ENCODE results near the gene MICAL3.
A peak's percentile ranks its signal among the peaks of the same experiment; 100 is the strongest.
"Not testable (repeated sequence)": the region's sequence is repeated elsewhere in the genome, so short reads cannot be mapped to it uniquely, and the experiment has no call there.

MICAL3 gene

GRCh38 chr22:18060646-18061620 is 36.6 kb upstream of the MICAL3 start:
- no peak for DNase-seq
- in situ Hi-C loops (cut with MboI; ENCODE audit: low pct_unique_long_range_greater_than_20kb, low sequenced_read_pairs) = no loop called here

DNA sequence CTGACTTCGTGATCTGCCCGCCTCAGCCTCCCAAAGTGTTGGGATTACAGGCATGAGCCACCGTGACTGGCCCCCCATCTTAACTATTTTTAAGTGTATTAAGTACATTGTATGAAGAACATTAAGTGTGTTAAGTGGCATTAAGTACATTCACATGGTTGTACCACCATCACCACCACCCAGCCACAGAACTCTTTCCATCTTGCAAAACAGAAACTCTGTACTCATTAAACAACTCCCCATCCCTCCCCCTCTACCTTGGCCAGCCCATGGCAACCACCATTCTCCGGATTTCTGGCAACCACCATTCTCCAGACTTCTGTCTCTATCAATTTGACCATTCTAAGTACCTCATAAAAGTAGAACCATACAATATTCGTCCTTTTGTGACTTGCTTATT is 35.6 kb upstream of the MICAL3 start:
- in situ Hi-C loops (cut with MboI; ENCODE audit: low pct_unique_long_range_greater_than_20kb, low sequenced_read_pairs) = no loop called here
- DNase-seq = no peak

GRCh38 chr22:18059473-18059872 is 35.1 kb upstream of the MICAL3 start:
- in situ Hi-C loops (cut with MboI; ENCODE audit: low pct_unique_long_range_greater_than_20kb, low sequenced_read_pairs) = no loop called here
- no peak for DNase-seq

- DNase-seq = no peak
- in situ Hi-C loops (cut with MboI; ENCODE audit: low pct_unique_long_range_greater_than_20kb, low sequenced_read_pairs) = no loop called here
These were observed 34.7 kb upstream of the MICAL3 start for GRCh38 chr22:18059094-18059417.

- no peak for DNase-seq
- in situ Hi-C loops (cut with MboI; ENCODE audit: low pct_unique_long_range_greater_than_20kb, low sequenced_read_pairs) = no loop called here
These were observed 34.2 kb upstream of the MICAL3 start for GRCh38 chr22:18058371-18059093.

- DNase-seq = peak; percentile 18
- in situ Hi-C loops (cut with MboI; ENCODE audit: low pct_unique_long_range_greater_than_20kb, low sequenced_read_pairs) = no loop called here
These were observed 33.3 kb upstream of the MICAL3 start for GRCh38 chr22:18057568-18058209.

GRCh38 chr22:18056807-18057474 is 32.6 kb upstream of the MICAL3 start:
- in situ Hi-C loops (cut with MboI; ENCODE audit: low pct_unique_long_range_greater_than_20kb, low sequenced_read_pairs) = no loop called here
- DNase-seq = no peak

DNA sequence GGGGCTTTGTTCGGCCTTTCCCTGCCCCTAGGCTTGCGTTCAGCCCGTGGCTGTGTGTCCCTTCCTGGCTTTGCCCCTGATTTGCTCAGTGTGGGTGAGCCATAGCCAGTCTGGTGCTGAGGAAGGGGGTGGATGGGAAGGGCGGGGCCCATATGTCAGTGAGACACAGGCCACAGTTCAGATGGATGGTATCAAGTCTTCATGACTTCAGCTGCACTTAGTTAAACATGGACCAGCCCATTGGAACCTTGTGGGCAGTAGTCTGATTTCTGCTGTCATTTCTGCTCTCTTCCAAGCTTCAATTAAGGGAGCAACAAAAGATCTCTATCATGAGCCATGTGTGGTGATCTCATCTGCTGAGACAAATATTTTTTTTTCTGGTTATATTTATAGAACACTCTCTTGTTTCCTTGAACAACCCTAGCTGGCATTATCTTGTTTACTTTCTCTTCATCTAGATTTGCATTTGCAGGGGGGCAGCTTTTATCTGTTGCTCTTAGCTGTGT is 31.9 kb upstream of the MICAL3 start:
- in situ Hi-C loops (cut with MboI; ENCODE audit: low pct_unique_long_range_greater_than_20kb, low sequenced_read_pairs) = no loop called here
- DNase-seq = no peak

GRCh38 chr22:18055619-18056160 is 31.3 kb upstream of the MICAL3 start:
- in situ Hi-C loops (cut with MboI; ENCODE audit: low pct_unique_long_range_greater_than_20kb, low sequenced_read_pairs) = no loop called here
- no peak for DNase-seq

DNA sequence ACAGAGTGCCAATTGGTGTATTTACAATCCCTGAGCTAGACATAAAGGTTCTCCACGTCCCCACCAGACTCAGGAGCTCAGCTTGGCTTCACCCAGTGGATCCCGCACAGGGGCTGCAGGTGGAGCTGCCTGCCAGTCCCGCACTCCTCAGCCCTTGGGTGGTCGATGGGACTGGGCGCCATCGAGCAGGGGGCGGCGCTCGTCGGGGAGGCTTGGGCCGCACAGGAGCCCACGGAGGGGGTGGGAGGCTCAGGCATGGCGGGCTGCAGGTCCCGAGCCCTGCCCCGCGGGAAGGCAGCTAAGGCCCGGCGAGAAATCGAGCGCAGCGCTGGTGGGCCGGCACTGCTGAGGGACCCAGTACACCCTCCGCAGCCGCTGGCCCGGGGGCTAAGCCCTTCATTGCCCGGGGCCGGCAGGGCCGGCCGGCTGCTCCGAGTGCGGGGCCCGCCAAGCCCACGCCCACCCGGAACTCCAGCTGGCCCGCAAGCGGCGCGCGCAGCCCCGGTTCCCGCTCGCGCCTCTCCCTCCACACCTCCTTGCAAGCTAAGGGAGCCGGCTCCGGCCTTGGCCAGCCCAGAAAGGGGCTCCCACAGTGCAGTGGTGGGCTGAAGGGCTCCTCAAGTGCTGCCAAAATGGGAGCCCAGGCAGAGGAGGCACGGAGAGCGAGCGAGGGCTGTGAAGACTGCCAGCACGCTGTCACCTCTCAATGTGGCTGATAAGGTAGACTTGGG is 29.0 kb upstream of the MICAL3 start:
- DNase-seq; in situ Hi-C loops (cut with MboI; ENCODE audit: low pct_unique_long_range_greater_than_20kb, low sequenced_read_pairs): not testable (repeated sequence)

DNA sequence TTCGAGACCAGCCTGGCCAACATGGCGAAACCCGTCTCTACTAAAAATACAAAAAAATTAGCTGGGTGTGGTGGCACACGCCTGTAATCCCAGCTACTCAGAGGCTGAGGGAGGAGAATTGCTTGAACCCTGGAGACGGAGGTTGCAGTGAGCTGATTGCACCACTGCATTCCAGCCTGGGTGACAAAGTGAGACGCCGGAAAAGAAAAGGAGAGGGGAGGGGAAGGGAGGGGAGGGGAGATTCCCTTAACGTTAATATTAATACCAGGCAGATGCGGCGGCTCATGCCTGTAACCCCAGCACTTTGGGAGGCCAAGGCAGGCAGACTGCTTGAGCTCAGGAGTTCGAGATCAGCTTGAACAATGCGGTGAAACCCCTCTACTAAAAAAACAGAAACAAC is 26.8 kb upstream of the MICAL3 start:
- DNase-seq; in situ Hi-C loops (cut with MboI; ENCODE audit: low pct_unique_long_range_greater_than_20kb, low sequenced_read_pairs): not testable (repeated sequence)

DNA sequence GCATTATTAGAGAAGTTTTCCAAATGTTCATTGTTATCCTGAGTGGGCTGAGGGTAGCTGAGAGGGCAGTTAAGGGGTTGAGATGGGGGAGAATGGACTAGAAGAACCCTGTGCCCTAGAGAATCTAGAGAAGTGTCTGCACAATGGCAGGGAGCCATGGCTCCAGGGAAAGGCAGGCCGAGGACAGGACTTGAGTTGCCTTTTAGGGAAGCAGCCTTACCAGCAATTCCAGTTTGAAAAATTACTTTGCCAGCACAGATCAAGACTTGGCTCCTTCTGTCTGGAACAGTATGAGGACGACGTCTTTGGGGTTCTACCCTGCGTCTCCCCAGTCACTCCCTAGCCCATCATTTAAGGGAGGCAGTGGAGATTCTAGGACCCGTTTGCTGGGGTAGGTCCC is 25.7 kb upstream of the MICAL3 start:
- in situ Hi-C loops (cut with MboI; ENCODE audit: low pct_unique_long_range_greater_than_20kb, low sequenced_read_pairs) = no loop called here
- DNase-seq = no peak

DNA sequence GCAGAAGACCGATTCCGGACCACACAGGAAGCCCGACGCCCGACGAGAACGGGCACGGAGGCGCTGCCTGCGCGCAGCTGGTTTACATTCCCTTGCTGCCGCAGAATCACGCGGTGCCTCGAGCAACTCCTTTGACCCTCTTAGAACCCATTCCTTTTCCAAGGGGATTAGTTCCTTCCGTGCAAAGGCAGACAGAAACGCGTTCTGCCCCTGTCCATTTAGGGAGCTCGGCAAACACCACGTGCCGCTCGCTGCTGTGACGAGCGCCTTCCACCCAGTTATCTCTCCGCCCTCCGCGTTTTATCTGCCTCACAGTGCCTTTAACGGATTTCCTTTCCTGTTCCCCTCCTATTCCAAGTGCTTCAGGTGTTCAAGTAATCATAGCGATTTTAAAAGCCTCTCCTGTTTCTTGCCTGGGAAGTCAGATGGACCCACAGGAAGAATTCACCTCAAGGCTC is 24.1 kb upstream of the MICAL3 start:
- in situ Hi-C loops (cut with MboI; ENCODE audit: low pct_unique_long_range_greater_than_20kb, low sequenced_read_pairs) = no loop called here
- peak; percentile 47 for DNase-seq

DNA sequence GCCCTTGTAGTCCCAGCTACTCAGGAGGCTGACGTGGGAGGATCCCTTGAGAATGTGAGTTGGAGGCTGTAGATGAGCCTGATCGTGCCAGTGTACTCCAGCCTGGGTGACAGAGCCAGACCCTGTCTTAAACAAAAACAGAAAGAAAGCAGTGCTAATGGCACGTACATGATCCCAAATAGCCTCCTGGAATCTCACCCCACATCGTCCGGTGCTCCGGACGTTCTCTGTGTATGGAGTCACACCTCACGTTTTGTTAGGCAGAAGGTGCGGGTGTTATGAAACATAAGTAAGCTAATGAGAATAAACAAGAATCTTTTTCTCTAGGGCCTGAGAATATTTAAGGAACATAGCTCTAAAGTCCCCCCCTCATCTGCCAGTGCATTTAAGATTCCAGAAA is 23.7 kb upstream of the MICAL3 start:
- DNase-seq = no peak
- in situ Hi-C loops (cut with MboI; ENCODE audit: low pct_unique_long_range_greater_than_20kb, low sequenced_read_pairs) = no loop called here

DNA sequence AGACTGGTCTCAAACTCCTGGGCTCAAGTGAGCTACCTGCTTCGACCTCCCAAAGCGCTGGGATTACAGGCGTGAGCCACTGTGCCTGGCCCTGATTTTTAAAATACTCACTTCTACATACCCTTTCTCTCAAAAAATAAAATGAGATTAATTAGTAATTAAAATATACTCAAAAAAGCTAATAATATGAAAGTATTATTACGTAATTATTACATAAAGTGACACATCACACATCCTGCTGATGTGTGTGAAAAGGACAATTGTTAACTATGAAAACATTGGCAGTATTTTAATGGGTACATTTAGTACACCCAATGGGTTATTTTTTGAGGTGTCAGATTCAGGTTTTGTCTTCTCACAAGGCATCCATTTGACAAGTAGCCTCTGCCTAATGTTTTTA is 21.4 kb upstream of the MICAL3 start:
- in situ Hi-C loops (cut with MboI; ENCODE audit: low pct_unique_long_range_greater_than_20kb, low sequenced_read_pairs) = no loop called here
- DNase-seq = no peak

DNA sequence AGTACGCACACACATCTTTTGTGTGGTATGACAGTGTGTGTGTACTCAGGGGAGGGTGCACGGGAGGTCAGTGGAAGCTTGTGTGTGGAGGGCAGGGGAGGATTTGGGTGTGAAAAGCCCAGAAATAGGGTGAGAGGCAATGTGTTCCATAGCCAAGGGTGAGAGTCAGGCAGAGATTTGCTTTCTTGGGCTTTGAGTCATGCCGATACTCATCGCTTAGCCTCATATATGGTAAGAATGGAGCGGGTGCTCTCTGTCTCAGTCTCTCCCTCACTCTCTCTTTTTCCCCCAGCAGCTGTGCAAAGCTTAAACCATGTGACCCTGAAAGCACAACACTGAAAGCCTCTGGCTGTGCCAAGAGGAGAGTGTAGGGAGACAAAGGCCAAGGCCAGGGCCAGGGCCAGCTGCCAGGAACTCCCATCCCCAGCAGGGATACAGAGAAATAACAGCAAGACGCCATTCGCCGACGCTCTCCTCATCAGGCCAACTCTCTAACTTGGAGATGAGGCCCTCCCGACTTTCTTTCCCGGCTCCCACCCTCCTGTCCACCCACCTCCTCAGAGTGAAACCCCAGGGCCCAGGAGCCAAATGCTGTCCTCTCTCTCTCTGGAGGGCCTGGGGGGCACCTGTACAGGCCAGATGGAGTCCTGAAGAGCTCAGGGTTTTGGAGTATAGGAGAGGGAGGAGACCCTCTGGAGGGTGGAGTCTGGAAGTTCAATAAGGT is 20.3 kb upstream of the MICAL3 start:
- in situ Hi-C loops (cut with MboI; ENCODE audit: low pct_unique_long_range_greater_than_20kb, low sequenced_read_pairs) = no loop called here
- DNase-seq = no peak

DNA sequence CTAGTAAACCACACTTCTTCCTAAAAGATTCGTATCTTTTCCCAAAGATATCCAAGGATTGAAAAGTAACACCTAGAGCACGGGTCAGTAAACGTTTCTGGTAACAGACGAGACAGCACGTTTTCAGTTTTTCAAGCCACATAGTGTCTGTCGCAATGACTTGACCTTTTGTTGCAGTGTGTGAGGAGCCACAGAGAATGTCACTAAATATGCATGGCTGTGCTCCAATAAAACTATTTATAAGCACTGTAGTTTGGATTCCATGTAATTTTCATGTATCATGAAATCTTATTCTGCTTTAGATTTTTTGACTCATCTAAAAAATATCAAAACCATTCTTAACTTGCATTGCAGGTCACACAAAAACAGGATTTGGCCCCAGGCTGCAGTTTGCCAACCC is 18.3 kb upstream of the MICAL3 start:
- in situ Hi-C loops (cut with MboI; ENCODE audit: low pct_unique_long_range_greater_than_20kb, low sequenced_read_pairs) = no loop called here
- DNase-seq = no peak

DNA sequence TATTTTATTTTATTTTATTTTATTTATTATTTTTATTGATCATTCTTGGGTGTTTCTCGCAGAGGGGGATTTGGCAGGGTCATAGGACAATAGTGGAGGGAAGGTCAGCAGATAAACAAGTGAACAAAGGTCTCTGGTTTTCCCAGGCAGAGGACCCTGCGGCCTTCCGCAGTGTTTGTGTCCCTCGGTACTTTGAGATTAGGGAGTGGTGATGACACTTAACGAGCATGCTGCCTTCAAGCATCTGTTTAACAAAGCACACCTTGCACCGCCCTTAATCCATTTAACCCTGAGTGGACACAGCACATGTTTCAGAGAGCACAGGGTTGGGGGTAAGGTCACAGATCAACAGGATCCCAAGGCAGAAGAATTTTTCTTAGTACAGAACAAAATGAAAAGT is 16.5 kb upstream of the MICAL3 start:
- in situ Hi-C loops (cut with MboI; ENCODE audit: low pct_unique_long_range_greater_than_20kb, low sequenced_read_pairs) = not testable (repeated sequence)

More for the DNA sequence above, 16.5 kb upstream of the MICAL3 start:
- not testable (repeated sequence) for DNase-seq
